GM12891 (cell line): ENCODE data around the gene PAPOLG. TPM values are rescaled to one million over a fixed set of nuclear protein-coding genes. Genes with fewer than 3 reads are reported as not detected.

ENCODE experiments used
- DNase-seq: peaks from one replicate; pipeline ENCODE4 v3.0.0; 2011; ENCODE audit warnings: low spot score; ENCODE audit not compliant: insufficient read length
- FAIRE-seq: peaks from 2 replicates; lab custom pipeline; 2011; peaks lifted over from hg19 to GRCh38; lab: Jason Lieb, UNC
- PAX5 ChIP-seq: IDR thresholded peaks from 2 replicates; pipeline ENCODE4 v1.6.1; 2011; ENCODE audit warnings: low read length, moderate library complexity, mild to moderate bottlenecking; ENCODE audit not compliant: insufficient read depth, severe bottlenecking
- POLR2A ChIP-seq: IDR thresholded peaks from 2 replicates; pipeline ENCODE4 v1.6.1; 2011; ENCODE audit warnings: low read depth, low read length, control low read depth
- POLR2AphosphoS5 ChIP-seq: IDR thresholded peaks from 2 replicates; pipeline ENCODE4 v1.6.1; 2011; ENCODE audit warnings: low read depth, low read length, control low read depth
- POU2F2 ChIP-seq: IDR thresholded peaks from 2 replicates; pipeline ENCODE4 v1.6.1; 2011; ENCODE audit warnings: low read depth, mild to moderate bottlenecking, control low read depth, low read length, moderate library complexity
- SPI1 ChIP-seq: IDR thresholded peaks from 2 replicates; pipeline ENCODE4 v1.6.1; 2011; ENCODE audit warnings: low read depth, low read length, control low read depth
- TAF1 ChIP-seq: IDR thresholded peaks from 2 replicates; pipeline ENCODE4 v1.6.1; 2011; ENCODE audit warnings: low read depth, low read length, control low read depth
- polyA plus RNA-seq: library from polyadenylated mRNA; unstranded; fragments of >200 nt; gene quantifications from one replicate; pipeline ENCODE4 v1.2.1, GENCODE V29; 2012; ENCODE audit warnings: low read depth, missing spikeins, inconsistent platforms; ENCODE audit not compliant: missing spikeins

Gene PAPOLG
- 3.0 TPM for polyA plus RNA-seq

GRCh38 chr2:60756097-60757087 is at the start of gene PAPOLG:
Gene PAPOLG (plus strand): TSS chr2:60756268. CDS start chr2:60756479, 211 bp downstream.
- peak; percentile 98 for FAIRE-seq
- DNase-seq = peak; percentile 89

DNA sequence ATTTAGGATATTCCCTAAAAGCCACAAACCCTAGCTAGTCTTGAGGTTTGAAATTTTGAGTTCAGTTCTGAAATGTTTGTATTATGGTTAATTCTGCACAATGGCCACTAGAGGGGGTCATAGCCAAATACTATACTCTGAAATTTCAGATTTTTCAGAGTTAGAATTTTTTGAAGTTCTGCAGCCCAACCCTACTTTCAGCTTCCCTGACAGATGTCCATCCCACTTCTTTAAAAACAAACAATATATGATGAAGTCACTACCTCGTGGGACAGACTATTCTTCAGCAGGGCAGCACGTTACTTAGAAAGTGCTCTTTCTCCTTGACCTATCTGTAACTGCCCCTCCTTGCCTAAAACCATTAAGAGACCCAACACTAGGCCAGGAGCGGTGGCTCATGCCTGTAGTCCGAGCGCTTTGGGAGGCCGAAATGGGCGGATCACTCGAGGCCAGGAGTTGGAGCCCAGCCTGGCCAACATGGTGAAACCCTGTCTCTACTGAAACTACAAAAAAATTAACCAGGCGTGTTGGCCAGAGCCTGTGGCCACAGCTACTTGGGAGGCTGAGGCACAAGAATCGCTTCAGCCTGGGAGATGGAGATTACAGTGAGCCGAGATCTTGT is 48.2 kb upstream of the PAPOLG start:
- peak; percentile 40 for DNase-seq
- no peak for FAIRE-seq
- TF ChIP-seq SPI1 = no peak
- TF ChIP-seq TAF1 = no peak
- no peak for TF ChIP-seq PAX5
- TF ChIP-seq POU2F2 = no peak
- no peak for TF ChIP-seq POLR2A
- TF ChIP-seq POLR2AphosphoS5 = no peak

More at GRCh38 chr2:60756097-60757087, at the start of gene PAPOLG:
- TF ChIP-seq PAX5 = peak; percentile 37
- TF ChIP-seq TAF1 = peak; percentile 65; the same call in 1 of the 2 replicates
- TF ChIP-seq POU2F2 = no peak
- TF ChIP-seq POLR2A = peak; percentile 94
- peak; percentile 85 for TF ChIP-seq POLR2AphosphoS5
- no peak for TF ChIP-seq SPI1

DNA sequence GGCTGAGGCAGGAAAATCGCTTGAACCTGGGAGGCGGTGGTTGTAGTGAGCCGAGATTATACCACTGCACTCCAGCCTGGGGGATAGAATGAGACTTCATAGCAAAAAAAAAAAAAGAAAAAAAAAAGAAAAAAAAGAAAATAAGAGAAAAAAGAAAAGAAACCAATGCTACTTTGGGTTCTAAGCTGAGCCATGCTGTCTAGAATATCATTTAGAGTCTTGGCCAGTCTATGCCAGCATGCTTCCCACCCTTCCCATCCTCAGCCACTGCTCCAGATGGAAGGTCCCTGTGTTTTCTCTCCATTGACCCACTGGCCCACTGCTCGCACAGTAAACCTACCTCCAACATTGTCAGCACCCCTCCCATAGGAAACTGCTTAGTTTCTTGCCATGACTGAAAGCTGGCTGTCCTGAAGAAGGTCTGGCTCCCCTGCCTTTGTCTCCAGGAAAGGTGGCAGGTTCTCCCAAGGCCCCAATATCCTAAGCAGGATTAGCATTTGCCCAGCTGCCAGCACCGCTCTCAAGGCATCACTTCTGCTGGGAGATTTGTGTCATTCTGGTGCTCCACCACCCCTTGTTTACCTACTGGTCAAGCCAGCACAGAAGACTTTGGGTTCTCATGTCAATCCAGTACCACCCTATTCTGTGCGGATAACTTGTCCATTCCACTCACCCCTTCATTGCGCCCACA is 47.3 kb upstream of the PAPOLG start:
- TF ChIP-seq TAF1 (no peak), PAX5 (no peak), POU2F2 (no peak), SPI1 (no peak), POLR2A (no peak), POLR2AphosphoS5 (no peak)

DNA sequence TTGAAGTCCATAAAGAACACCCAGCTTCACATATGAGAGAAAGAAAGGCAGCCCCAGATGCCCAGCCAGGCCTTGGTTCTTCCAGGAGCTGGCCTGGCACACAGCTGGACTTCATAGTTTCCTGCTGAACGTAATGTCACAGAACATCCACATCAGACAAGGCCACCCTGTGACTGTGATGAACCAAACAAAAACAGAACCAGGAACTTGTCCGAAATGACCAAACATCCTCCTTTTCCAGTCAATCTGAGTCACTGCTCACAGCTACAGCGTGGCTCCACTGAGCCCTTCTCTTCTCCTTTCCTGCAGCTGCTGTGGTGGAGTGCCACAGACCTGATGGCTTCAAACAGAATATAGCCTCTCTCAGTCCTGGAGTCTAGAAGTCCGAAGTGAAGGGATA is 45.4 kb upstream of the PAPOLG start:
- FAIRE-seq (no peak), DNase-seq (no peak)
- no peak for TF ChIP-seq POU2F2
- no peak for TF ChIP-seq POLR2A
- no peak for TF ChIP-seq SPI1
- no peak for TF ChIP-seq PAX5
- no peak for TF ChIP-seq TAF1
- no peak for TF ChIP-seq POLR2AphosphoS5

More for the DNA sequence above, 47.3 kb upstream of the PAPOLG start:
- no peak for FAIRE-seq
- DNase-seq = no peak

- TF ChIP-seq POLR2A (no peak), SPI1 (no peak), POU2F2 (no peak), PAX5 (no peak), TAF1 (no peak), POLR2AphosphoS5 (no peak)
- DNase-seq = no peak
- no peak for FAIRE-seq
These were observed 40.5 kb upstream of the PAPOLG start for GRCh38 chr2:60715561-60715960.

DNA sequence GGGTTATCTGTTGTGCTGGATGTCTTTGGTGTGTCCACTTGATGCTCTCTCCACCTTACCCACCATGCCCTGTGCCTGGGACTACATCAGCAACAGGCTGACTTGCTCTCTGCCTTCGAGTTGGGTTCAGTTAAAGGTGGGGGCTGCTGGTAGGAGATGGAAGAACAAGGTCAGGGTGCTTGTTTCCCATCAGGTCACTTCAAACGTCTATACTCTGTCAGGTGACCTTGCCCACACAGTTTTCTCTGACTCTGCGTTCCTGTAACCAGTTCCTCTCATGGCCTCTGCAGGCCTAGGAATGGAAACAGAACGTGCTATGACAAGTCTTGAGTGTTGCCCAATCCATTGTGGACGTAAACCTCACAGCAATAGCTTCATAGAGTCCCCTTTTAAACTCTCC is 38.4 kb upstream of the PAPOLG start:
- DNase-seq = no peak
- no peak for FAIRE-seq

GRCh38 chr2:60719331-60719730 is 36.7 kb upstream of the PAPOLG start:
- no peak for DNase-seq
- no peak for FAIRE-seq
- TF ChIP-seq SPI1 (no peak), PAX5 (no peak), POLR2A (no peak), POLR2AphosphoS5 (no peak), POU2F2 (no peak), TAF1 (no peak)

More for the DNA sequence above, 38.4 kb upstream of the PAPOLG start:
- TF ChIP-seq PAX5 (no peak), SPI1 (0 out of 2 replicates have a peak, but pooled peaks have one; percentile 15)

DNA sequence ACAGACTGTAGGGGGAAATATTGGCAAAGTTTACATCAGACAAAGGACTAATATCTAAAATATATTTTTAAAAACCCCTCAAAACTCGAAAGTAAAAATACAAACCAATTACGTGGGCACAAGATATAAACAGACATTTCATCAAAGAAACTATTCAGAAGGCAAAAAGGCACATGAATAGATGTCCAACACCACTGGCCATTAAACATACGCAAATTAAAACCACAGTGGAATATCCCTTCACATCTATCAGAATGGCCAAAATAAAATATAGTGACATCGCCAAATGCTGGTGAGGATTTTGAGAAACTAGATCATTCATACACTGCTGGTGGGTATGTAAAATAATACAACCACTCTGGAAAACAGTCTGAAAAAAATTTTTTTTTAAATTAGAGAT is 30.6 kb upstream of the PAPOLG start:
- DNase-seq (no peak), FAIRE-seq (no peak)
- TF ChIP-seq PAX5 (no peak), POLR2A (no peak), TAF1 (no peak), SPI1 (no peak), POU2F2 (no peak)
